Measurements from ENCODE around the gene GPRIN1. TPM values are rescaled to one million over a fixed set of nuclear protein-coding genes. Genes with fewer than 3 reads are reported as not detected.
A peak's percentile ranks its signal among the peaks of the same experiment; 100 is the strongest.

The GPRIN1 gene
- total RNA-seq, 3 donors from 2014 or later, result 0.64 to 1.2 (median 0.98) TPM

- H3K36me3 ChIP-seq, result no peaks in the 10 kb centered on the region
- no peak overlapping the region for H3K27ac ChIP-seq
- H3K4me1 ChIP-seq, result no peaks in the 10 kb centered on the region
- H3K9me3 ChIP-seq, result no peaks in the 10 kb centered on the region
- no peak for DNase-seq (ENCODE audit: low spot score in 2 of 2)
- no peak overlapping the region for H3K4me3 ChIP-seq
- intact Hi-C loops (cut with DNase I; ENCODE audit: low total_unique reads), result no loop called here
- no peaks in the 10 kb centered on the region for H3K27me3 ChIP-seq
- TF ChIP-seq POLR2AphosphoS5 (IDR thresholded peaks at IDR 0.05) (no peak), POLR2A (IDR thresholded peaks at IDR 0.05) (no peak), CTCF (IDR thresholded peaks at IDR 0.05) (no peak)
These were observed 40.5 kb upstream of the GPRIN1 start for GRCh38 chr5:176650354-176650884.

- H3K4me3 ChIP-seq, result peak overlapping the region; percentile 61 to 76 (median 74)
- no peaks in the 10 kb centered on the region for H3K36me3 ChIP-seq
- no peak for TF ChIP-seq CTCF (IDR thresholded peaks at IDR 0.05)
- TF ChIP-seq POLR2AphosphoS5 (IDR thresholded peaks at IDR 0.05), result no peak
- TF ChIP-seq POLR2A (IDR thresholded peaks at IDR 0.05), result no peak
- no peaks in the 10 kb centered on the region for H3K9me3 ChIP-seq
- intact Hi-C loops (cut with DNase I; ENCODE audit: low total_unique reads), result no loop called here
- peak overlapping the region; percentile 76 for H3K27ac ChIP-seq
- no peak for DNase-seq (ENCODE audit: low spot score in 2 of 2)
- H3K27me3 ChIP-seq, result no peaks in the 10 kb centered on the region
- H3K4me1 ChIP-seq, result no peaks in the 10 kb centered on the region
These were observed 38.7 kb upstream of the GPRIN1 start for GRCh38 chr5:176648474-176649194.

- Histone ChIP-seq H3K27ac (peak overlapping the region; percentile 76), H3K4me3 (peak overlapping the region; percentile 61 to 76 (median 74)), H3K27me3 (no peaks in the 10 kb centered on the region), H3K4me1 (no peaks in the 10 kb centered on the region), H3K36me3 (no peaks in the 10 kb centered on the region), H3K9me3 (no peaks in the 10 kb centered on the region)
- TF ChIP-seq POLR2A (IDR thresholded peaks at IDR 0.05), result no peak
- no peak for TF ChIP-seq CTCF (IDR thresholded peaks at IDR 0.05)
- TF ChIP-seq POLR2AphosphoS5 (IDR thresholded peaks at IDR 0.05), result no peak
- intact Hi-C loops (cut with DNase I; ENCODE audit: low total_unique reads), result no loop called here
- DNase-seq (ENCODE audit: low spot score in 2 of 2), result peak; percentile 55 to 66
These were observed 38.0 kb upstream of the GPRIN1 start for GRCh38 chr5:176647843-176648473.

GRCh38 chr5:176647030-176647842 is 37.3 kb upstream of the GPRIN1 start, which contains the start of gene TSPAN17:
Gene TSPAN17, plus strand, starts transcription at chr5:176647484. Its CDS starts 132 bp downstream, at chr5:176647616.
- TF ChIP-seq CTCF (IDR thresholded peaks at IDR 0.05) (peak in 1 of 3 donors; percentile 9), POLR2A (IDR thresholded peaks at IDR 0.05) (no peak), POLR2AphosphoS5 (IDR thresholded peaks at IDR 0.05) (peak in 2 of 3 donors; percentile 31 to 71)
- H3K9me3 ChIP-seq, result no peaks in the 10 kb centered on the region
- H3K4me1 ChIP-seq, result no peaks in the 10 kb centered on the region
- H3K36me3 ChIP-seq, result no peaks in the 10 kb centered on the region
- peak; percentile 99 to 100 for DNase-seq (ENCODE audit: low spot score in 2 of 2)
- H3K4me3 ChIP-seq, result peak within 1 kb of the TSS; percentile 61 to 76 (median 74)
- intact Hi-C loops (cut with DNase I; ENCODE audit: low total_unique reads), result no loop called here
- H3K27me3 ChIP-seq, result no peaks in the 10 kb centered on the region
- H3K27ac ChIP-seq, result peak within 1 kb of the TSS; percentile 76 to 82

Data from breast epithelium (tissue), 4 donors.